ENCODE results near the gene PDIA6. TPM values are rescaled to one million over a fixed set of nuclear protein-coding genes. Genes with fewer than 3 reads are reported as not detected.

PDIA6 gene, protein sequence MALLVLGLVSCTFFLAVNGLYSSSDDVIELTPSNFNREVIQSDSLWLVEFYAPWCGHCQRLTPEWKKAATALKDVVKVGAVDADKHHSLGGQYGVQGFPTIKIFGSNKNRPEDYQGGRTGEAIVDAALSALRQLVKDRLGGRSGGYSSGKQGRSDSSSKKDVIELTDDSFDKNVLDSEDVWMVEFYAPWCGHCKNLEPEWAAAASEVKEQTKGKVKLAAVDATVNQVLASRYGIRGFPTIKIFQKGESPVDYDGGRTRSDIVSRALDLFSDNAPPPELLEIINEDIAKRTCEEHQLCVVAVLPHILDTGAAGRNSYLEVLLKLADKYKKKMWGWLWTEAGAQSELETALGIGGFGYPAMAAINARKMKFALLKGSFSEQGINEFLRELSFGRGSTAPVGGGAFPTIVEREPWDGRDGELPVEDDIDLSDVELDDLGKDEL
- total RNA-seq, result 316 and 425 TPM in 2 replicates

DNA sequence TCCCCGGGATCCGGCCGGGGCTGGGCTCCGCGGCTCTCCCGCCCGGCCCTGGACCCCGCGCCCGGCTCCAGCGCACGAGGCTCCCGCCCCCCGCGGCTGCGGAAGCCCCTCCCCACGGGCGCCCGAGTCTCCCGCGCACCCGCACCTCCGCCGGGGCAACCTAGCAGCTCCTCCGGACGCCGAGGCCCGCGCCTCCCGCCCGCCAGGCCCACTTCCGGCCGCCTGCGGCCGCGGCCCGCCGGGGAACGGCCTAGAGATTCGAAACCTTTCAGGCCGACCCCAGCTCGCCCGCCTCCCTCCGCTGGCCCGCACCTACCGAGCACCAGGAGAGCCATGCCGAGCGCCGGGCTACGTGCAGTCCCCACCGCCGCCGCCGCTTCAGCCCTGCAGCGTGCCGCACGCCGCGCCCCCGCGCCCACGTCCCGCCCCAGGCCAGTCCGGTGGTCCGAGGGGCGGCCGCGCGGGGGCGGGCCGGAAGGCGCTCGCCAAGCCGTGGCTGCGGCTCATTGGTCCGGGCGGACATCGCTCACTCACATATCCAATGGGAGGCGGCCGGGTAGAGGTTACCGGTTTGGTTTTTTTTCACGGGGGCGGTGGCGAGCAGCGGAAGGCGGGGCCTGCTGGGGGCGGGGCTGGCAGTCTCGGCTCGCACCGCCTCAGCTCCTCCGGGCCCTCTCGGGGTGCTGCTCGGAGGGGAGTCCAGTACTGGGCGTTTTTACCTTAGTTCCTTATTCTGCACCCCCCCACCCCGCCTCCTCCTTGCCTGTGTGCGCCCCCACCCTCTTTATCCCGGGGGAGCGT is at the start of gene PDIA6:
Gene PDIA6, minus strand, starts transcription at position 424 of the 801 bp plus-strand sequence. Its CDS starts 89 bp downstream, at position 335.
- peak; percentile 56 for DNase-seq (ENCODE audit: extremely low read depth, low read depth, low spot score)

DNA sequence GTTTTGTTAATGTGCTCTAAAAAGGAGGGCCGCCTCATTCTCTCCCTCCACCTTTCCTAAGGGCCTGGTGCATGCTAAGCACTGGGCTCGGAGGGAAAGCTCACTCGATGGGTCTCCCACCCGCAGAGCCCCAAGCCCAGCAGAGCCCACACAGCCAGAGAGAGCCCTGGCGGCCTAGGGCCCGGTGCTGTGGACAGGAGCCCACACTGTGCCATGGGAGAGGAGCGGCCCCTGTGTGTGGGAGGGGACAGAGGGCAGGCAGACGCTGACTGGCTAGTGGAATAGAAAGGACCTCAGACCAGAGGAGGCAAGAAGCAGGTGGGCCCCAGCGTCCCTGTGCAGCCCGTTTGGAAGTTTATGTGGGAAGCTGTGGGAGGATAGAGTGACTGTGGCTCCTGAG is 49.7 kb upstream of the PDIA6 start:
- DNase-seq (ENCODE audit: extremely low read depth, low read depth, low spot score), result no peak

DNA sequence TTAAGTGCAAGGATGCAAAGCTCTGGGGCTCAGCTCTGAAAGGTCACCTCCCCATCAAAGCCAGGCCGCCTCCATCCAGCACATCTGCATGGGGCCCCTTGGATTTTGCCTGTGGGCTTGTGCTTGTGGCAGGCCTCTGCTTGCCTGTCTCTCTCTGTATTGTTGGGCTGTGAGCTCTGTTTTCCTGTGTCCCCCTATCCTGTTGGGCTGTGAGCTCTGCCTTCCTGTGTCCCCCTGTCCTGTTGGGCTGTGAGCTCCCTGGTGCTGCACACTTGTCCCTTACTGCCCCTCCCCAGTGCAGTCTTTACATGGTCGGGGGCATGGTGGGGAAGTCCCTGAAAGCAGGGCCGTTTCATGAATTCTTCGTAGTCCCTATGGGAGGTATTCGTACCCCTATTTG is 49.2 kb upstream of the PDIA6 start:
- no peak for DNase-seq (ENCODE audit: extremely low read depth, low read depth, low spot score)

DNA sequence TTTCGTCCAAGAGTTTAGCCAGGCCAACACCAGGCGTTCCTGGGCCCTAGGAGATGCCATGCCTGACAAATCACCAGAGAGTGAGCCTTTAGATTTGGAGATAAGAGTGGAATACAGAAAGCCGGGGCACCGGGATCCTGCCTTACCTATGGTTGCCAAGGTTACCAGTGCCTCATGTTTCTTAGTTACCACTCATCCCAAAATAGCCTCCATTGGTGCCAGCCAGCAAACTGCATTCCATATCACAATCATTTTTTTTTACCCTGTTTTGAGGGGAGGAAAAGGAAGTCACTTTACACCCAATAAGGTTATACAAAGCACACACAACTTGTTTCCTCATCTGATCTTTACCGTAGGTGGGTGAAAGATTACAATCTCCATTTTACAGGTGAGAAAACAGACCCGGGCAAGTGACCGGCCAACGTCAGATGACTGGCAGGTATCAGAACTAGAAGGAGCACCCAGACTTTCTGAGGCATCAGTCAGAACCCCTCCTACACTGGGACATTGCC is 48.3 kb upstream of the PDIA6 start:
- no peak for DNase-seq (ENCODE audit: extremely low read depth, low read depth, low spot score)

DNA sequence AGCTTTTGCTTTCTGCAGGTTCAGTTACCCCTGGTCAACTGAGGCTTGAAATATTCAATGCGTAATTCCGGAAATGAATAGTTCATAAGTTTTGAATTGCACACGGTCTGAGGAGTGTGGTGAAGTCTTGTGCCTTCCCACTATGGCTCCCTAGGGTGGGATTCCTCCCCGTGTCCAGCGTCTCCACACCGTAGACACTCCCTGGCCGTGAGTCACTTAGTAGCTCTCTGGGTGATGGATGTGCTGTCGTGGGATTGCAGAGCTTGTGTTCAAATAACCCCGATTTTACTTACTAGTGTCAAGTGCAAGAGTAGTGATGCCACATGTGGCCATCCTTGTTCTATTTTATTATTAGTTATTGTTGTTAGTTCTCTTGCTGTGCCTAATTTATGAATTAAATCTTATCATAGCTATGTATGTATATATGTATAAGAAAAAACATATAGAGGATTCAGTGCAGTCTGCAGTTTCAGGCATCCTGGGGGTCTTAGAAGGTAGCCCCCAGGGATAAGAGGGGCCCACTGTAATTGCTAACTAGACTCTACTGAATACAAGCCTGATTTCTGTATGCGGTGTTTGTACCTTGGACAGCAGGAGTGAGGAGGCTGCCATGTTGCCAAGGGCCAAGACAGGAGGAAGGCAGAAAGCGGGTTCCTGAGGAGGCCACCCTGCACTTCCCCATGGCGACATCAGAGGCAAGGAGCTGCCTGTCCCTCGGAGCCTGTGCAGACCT is 47.7 kb upstream of the PDIA6 start:
- no peak for DNase-seq (ENCODE audit: extremely low read depth, low read depth, low spot score)

DNA sequence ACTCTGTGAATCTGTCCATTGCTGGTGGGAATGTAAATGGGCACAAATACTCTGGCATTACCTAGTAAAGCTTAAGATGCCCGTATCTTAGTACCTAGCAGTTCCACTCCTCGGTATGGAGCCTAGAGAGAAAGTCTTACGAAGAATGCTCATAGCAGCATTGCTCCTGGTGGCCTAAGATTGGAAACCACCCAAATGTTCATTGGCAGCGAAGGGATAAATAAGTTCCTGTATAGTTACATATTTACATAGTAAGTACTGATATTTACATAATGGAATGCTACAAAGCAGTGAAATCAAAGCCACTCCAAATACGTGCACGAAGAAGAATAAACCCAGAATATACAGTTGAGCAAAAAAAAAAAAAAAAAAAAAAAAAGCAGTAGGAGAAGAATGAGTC is 46.7 kb upstream of the PDIA6 start:
- no peak for DNase-seq (ENCODE audit: extremely low read depth, low read depth, low spot score)

DNA sequence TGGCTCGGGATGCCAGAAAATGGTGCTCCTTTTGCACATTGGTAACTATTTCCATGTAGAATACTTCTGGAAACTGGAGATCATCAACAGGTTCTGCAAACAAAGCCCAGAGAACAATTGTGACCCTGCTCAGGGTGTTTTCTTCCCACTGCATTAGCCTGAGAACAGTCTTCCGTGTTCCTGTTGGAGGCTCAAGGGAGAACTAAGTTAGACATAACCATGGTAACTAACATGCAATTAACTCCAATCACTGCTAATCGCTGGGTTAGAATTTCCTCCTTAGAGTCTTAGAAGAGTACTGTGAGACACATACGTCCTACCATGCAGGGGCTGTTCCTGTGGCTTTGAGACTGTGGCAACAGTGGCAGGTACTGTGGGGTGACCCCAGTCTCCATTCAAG is 36.0 kb upstream of the PDIA6 start:
- DNase-seq (ENCODE audit: extremely low read depth, low read depth, low spot score), result no peak

DNA sequence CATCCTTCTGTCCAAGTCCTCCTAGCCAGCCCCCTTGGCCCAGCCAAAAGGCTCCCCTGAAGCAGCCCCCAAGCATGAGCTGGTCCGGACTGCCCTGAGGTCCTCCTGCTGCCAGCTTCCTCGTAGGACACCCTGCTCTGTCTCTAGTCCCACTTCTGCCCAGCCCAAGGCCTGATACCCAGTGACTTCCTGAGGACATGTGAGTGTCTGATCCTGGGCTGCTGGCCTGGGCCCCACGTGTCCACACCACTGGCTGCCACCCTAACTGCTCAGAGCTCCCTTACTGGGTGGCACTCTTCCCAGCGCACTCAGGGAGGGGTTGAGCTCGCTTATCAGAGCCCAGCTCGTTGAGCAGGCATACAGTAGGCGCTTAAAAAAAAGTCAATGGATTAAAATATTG is 34.4 kb upstream of the PDIA6 start:
- DNase-seq (ENCODE audit: extremely low read depth, low read depth, low spot score), result no peak

DNA sequence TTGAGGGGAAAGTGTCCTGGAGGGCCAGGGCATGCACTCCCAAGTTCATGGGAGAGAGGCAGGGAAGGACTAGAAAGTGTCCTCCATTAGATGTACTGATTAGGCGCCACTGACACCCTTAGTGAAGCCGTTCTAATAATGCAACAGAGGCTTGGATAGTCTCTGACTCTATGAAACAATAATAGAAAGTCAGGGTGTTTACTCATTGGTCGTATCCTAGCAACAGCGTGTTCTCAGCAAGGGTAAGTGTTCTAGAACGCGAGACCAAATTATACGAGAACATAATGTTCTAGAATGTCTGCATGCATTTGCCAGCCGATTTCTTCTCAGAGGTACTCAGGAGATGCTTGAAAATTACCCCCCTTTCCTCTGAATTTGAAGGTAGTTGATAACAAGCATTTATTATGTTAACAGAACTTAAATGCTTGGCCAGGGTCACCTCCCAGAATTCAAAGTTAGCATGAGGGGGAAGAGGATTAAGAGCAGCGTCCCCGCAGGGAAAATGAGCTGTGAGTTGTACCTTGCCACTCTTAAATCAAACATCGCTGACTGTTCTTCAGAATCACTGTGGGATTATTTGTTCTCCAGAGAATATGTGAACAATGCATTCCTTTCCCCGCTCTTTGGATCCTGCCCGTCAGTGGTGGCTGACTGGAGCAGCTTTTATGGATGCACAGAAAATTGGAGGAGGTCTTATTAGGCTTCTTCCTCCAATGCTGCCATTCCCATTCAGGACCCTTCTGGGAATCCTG is 33.7 kb upstream of the PDIA6 start:
- DNase-seq (ENCODE audit: extremely low read depth, low read depth, low spot score), result no peak

DNA sequence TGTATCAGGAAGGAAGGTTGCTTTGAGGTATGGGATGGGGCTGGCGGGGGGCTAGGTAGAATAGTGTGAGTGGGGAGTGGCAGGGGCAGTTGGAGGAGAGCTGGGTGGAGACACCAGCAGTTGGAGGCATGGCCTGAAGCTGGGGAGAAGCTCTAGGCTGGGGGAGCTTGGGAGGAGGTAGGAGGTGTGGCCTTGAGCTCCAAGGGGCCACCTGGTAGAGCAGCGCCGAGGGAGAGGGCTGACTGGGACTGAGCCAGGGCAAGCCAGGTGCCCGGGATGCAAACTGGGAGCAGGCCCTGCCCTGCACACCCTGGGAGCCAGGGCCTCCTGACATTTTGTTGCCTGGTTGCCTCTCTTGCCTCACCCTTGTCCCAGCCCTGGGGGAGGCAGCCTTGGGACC is 33.1 kb upstream of the PDIA6 start:
- DNase-seq (ENCODE audit: extremely low read depth, low read depth, low spot score), result no peak

DNA sequence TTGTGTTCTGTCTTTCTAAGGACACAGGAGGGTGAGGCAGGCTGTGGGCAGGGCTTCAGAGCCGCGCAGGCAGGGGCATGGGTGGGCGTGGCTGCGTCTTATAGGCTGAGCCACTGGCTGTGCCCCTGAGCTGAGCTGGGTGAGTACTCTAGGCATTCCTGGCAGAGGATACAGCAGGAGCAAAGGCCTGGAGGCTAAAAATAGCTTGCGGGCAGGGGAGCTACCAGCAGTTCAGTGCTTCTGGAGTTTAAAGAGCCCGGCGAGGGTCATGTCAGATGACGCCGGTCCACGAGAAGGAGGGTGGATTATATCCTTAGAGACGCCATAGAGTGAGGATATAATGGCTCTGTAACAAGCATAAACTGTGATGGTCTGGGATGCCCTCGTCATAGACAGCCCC is 31.5 kb upstream of the PDIA6 start:
- no peak for DNase-seq (ENCODE audit: extremely low read depth, low read depth, low spot score)

DNA sequence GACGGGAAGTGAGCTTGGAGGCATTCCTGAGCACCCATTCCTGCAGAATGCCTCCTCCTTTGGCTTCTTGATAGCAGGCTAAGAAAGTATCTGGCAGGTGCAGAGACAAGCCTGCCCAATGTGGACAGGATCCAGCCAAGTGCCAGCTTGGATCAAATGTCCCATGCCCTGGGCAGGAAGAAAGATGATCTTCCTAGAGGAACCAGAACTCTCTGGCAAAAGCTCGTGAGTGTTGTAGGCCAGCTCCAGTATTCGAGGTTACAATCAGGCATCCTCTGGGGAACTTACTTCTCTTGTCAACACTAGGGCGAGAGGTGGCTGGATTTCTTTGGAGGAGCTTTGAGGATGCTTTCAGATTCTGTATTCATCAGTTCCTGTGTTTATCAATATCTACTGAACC is 29.9 kb upstream of the PDIA6 start:
- DNase-seq (ENCODE audit: extremely low read depth, low read depth, low spot score), result no peak

DNA sequence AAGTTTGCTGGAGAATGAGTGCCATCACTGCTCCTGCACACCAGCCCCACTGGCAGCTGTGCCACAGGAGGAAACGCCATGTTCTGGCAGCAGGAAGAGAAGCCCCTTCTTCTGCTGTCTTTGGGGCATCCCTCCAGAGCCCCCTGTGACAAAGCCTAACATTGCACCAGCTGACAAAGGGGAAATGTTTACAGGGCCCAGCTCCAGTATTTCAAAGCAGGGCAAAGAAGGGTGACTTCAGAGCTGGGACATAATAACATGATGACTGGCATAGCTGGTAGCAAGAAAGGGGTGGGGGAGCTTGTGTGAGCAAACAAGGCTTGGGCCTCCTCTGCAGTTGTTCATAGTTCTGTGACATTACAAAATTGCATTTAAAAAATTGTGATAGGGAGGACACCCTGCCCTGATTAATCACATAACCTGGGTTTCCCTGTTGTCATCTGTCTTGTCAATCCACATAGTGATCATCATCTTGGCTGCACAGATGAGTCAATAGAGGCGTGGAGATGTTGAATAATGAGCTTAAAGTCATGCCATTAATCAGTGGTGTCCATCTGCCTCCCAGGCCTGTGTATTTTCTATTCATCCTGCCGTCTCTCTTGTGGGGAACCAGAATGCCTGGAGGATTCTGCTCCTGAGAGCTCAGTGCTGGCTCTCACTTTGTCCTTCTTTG is 29.1 kb upstream of the PDIA6 start:
- DNase-seq (ENCODE audit: extremely low read depth, low read depth, low spot score), result no peak

DNA sequence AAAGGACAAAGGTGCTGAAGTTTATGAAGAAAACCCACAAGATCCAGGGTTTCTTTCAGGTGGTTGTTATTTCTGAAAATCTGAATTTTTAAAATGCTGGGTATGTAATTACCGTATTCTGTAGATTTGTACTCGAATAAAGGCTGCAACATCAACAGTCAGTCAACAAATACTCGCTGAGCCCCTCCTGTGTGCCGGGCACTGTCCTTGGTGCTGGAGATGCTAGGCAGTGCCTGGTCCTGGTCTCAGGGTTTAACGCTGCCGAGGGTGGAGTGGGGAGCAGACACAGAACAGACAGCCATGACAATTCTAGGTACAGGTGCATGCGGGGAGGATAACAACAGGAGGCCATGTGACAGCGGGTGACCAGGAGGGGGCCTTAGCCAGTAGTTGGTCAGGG is 27.2 kb upstream of the PDIA6 start:
- no peak for DNase-seq (ENCODE audit: extremely low read depth, low read depth, low spot score)

DNA sequence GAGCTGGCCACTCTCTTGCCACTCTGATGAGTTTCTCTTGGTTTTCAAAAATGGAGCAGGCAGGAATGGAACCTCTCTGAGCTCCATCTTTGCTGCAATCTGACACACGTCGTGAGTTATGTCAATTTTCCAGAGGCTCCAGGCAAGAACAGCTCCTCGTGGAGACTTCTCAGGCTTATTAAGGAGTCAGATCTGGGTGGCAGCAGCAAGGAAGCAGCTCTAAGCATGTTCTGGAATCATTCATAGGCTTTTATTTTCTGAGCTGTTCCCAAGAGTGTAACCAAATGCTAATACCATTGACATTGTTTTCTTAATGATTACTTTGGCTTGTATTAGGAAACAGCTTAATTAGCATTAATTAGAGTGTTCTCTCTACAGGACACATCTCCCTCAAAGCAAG is 26.1 kb upstream of the PDIA6 start:
- DNase-seq (ENCODE audit: extremely low read depth, low read depth, low spot score), result no peak

DNA sequence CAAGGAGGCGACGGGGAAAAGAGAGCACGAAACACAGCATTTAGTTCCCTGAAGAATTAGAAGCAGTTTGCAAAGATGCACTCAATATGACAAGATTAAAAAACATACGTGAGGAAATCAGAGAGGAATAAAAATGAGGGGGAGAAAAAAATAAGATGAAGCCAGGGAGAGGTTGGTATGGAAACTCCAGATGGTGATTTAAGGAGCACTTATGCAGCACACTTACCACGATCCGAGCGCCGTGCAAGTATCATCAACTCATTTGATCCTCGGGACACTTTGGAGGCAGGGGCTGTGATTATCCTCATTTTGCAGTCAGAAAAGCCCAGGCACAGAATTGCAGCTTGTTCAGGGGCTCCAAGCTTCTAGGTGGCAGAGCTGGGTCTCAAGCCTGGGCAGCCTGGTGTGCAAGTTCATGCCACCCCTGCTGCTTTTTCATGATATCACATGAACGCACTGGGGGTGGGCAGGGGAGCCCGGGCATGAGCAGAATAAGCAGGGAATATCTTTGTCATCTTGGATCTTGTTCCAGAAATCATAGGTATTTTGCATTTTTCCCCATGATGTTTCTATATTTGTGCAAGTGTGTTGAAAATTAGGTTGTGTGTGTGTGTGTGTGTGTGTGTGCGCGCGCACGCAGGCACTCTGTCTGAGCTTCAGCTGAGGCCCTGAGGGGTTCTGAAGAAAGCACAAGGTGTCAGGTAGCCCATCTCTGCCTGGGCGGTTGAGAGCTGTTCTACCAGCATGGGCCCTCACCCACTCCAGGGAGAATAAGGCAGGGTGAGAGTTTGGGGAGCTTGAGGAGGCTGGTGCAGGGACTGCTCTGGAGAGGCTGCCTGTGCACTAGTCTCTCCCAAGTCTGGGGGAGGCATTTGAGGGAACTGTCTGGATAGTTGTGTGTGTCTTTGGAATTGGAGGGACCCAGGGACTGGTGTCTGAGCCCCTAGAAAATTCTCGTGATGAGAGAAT is 25.0 kb upstream of the PDIA6 start:
- no peak for DNase-seq (ENCODE audit: extremely low read depth, low read depth, low spot score)

DNA sequence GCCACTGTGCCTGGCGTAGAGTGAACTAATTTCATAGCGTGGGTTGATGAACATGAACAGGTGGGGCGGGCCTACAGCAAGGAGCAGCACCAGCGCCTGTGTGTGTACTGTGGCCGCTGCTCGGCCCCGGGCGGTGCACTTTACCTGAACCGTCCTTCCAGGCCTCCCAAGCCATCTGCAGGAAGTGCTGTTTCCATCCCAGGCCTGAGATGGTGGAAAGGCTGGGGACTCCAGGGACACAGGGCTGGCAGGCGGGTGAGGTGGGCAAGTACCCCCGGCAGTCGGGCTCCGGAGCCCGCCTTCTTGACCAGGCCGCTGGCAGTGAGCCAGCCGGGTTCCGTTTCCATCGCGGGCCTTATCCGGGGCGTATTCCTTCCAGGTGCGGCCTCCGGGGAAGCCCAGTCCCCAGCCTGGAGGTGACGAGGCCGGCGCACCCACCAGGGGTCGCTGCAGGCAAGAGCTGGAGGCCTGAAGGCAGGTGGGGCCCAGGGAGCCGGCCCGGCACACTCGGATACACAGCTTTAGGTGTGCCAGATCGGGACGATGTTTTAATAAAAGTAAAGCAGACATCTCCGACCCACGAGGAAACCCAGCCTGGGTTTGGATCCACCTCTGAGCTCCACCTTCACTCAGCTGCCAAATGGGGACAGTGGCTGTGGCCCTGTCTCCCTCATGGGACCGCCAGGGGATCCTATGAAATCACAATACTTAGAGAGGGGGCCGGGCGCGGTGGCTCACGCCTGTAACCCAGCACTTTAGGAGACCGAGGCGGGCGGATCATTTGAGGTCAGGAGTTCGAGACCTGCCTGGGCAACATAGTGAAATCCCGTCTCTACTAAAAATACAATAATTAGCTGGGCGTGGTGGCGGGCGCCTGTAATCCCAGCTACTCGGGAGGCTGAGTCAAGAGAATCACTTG is 22.7 kb upstream of the PDIA6 start:
- DNase-seq (ENCODE audit: extremely low read depth, low read depth, low spot score), result no peak

All from glomerular endothelial cell (primary cell).